Activated CD4-positive, alpha-beta T cell treated with anti-CD3 and anti-CD28 coated beads for 24 hours (primary cell): Measurements from ENCODE around the gene MRPL53.

Experiments
- DNase-seq, 2 donors: peaks; one replicate each; pipeline ENCODE4 v3.0.0-alpha.2; 2020; ENCODE audit warnings: low read depth in 2 of 2

Gene MRPL53

GRCh38 chr2:74429487-74430451 lies 42.7 kb downstream of the MRPL53 start:
- no peak for DNase-seq

GRCh38 chr2:74428675-74429074 lies 43.8 kb downstream of the MRPL53 start:
- DNase-seq = no peak

GRCh38 chr2:74427551-74427950 lies 44.9 kb downstream of the MRPL53 start:
- no peak for DNase-seq

- DNase-seq = no peak
These were observed 46.2 kb downstream of the MRPL53 start for GRCh38 chr2:74426181-74426758.

- DNase-seq = no peak
These were observed 47.0 kb downstream of the MRPL53 start for GRCh38 chr2:74425523-74425922.

GRCh38 chr2:74424995-74425406 lies 47.5 kb downstream of the MRPL53 start:
- no peak for DNase-seq

- DNase-seq = no peak
These were observed 48.1 kb downstream of the MRPL53 start for GRCh38 chr2:74424139-74424992.

- no peak for DNase-seq
These were observed 49.0 kb downstream of the MRPL53 start for GRCh38 chr2:74423231-74424095.
